ENCODE results near the gene HYAL3. TPM values are rescaled to one million over a fixed set of nuclear protein-coding genes. Genes with fewer than 3 reads are reported as not detected.

HYAL3 gene
- total RNA-seq, 6 donors from 2014 or later, result 0.33 to 5.7 (median 3.1) TPM

DNA sequence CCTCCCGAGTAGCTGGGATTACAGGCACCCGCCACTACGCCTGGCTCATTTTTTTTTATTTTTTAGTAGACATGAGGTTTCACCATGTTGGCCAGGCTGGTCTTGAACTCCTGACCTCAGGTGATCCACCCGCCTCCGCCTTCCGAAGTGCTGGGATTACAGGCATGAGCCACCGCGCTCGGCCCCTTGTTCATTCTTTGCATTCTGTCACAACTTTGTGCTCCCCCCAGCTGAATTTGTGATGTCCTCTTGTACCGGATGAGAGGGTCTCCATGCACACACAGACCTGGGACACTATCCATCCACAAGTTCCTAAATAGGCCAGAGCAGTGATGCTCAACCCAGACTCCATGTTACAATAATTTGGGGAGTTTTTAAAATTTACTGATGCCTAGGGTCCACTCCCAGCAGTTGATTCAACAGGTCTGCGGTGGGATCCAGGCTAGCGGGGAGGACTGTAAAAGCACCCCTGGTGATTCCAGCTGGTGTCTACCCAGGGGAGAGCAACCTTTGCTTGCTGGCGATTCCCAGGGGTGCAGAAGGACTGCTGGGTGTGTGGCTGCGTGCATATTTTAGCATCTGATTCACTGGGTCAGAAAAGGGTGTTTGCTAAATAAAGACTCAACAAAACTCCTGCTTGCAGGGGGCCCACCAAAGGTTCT, 40.4 kb upstream of the HYAL3 start:
- peaks cover 43 to 65% (median 60%) of the 10 kb centered on the region in 4 donors for H3K4me1 ChIP-seq
- TF ChIP-seq POLR2AphosphoS5 (IDR thresholded peaks at IDR 0.05) (no peak), POLR2A (IDR thresholded peaks at IDR 0.05) (no peak), EP300 (IDR thresholded peaks at IDR 0.05) (no peak)
- TF ChIP-seq, protein P1, sequence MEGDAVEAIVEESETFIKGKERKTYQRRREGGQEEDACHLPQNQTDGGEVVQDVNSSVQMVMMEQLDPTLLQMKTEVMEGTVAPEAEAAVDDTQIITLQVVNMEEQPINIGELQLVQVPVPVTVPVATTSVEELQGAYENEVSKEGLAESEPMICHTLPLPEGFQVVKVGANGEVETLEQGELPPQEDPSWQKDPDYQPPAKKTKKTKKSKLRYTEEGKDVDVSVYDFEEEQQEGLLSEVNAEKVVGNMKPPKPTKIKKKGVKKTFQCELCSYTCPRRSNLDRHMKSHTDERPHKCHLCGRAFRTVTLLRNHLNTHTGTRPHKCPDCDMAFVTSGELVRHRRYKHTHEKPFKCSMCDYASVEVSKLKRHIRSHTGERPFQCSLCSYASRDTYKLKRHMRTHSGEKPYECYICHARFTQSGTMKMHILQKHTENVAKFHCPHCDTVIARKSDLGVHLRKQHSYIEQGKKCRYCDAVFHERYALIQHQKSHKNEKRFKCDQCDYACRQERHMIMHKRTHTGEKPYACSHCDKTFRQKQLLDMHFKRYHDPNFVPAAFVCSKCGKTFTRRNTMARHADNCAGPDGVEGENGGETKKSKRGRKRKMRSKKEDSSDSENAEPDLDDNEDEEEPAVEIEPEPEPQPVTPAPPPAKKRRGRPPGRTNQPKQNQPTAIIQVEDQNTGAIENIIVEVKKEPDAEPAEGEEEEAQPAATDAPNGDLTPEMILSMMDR (IDR thresholded peaks at IDR 0.05), result no peak
- H3K27me3 ChIP-seq, result no peaks in the 10 kb centered on the region
- WGBS, 2 donors, result 74 to 76% methylated on average over 13 to 14 of the region's 14 CpGs
- H3K27ac ChIP-seq, result peak overlapping the region; percentile 92 to 99 (median 96)
- ATAC-seq (ENCODE audit: low FRiP score in 2 of 2) (no peak), DNase-seq (no peak)
- peak overlapping the region in 3 of 4 donors; percentile 53 to 75 (median 74) for H3K4me3 ChIP-seq
- no peaks in the 10 kb centered on the region for H3K36me3 ChIP-seq
- H3K9me3 ChIP-seq, result no peaks in the 10 kb centered on the region

DNA sequence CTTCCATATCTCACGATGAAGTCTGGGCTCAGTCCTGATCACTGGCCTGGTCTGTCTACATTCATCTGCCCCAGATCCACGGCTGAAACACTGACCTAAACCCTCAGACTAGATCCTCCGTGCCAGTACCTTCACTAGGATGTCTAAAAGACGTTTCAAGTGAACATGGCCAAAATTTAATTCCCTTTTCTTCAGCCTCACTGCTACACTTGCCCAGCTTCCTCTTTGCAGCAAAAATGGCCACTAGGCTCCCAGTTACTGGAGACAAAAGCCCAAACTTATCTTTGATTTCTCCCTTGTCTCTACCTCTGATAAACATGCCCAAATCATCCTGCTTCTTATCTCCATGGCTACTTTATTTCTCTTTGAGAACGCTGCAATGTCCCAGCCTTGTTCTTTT, 39.8 kb upstream of the HYAL3 start:
- H3K27ac ChIP-seq, result peak overlapping the region; percentile 92 to 99 (median 96)
- H3K4me1 ChIP-seq, result peaks cover 49 to 72% (median 67%) of the 10 kb centered on the region in 4 donors
- H3K9me3 ChIP-seq, result no peaks in the 10 kb centered on the region
- ATAC-seq (ENCODE audit: low FRiP score in 2 of 2), result no peak
- TF ChIP-seq POLR2A (IDR thresholded peaks at IDR 0.05) (no peak), EP300 (IDR thresholded peaks at IDR 0.05) (no peak), POLR2AphosphoS5 (IDR thresholded peaks at IDR 0.05) (no peak)
- TF ChIP-seq, protein P1 (IDR thresholded peaks at IDR 0.05), result no peak
- no peak for DNase-seq
- H3K4me3 ChIP-seq, result peak overlapping the region in 3 of 4 donors; percentile 74 to 84 (median 75)
- H3K36me3 ChIP-seq, result no peaks in the 10 kb centered on the region
- 54 to 60% methylated on average over 5 of the region's 5 CpGs for WGBS, 2 donors
- H3K27me3 ChIP-seq, result no peaks in the 10 kb centered on the region

DNA sequence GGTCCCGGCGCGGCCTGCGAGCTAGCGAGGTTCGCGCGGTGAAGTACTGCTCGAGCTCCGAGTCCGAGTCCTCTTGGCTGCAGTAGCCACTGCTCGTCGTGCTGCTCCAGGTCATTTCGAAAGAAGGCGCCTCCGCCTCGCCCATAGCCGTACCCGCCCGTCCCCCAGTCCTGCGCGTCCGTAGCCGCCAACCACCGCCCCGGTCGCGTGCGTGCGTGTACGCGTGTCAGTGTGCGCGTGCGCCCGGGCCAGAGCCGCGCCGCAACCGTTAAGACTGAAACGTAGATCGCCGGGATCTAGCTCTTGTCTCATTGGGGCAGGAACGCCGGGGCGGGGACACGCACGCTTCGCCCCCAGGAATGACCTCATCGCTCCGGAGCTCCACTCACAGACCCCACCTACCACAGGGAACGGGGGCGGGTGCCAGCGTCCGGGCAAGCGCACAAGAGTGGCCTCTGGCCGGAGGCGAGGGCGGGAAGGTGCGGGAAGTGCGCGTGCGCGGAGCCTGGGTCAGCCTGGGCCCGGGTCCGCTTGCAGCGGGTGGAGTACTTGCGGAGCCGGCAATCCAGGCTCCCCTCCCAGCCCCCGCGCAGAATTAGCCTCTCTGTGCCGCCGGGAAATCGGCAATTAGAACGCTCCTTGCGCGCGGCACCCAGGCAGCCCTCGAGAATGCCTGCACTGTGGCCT, 38.1 kb upstream of the HYAL3 start:
- Histone ChIP-seq H3K4me1 (peaks cover 64 to 88% (median 75%) of the 10 kb centered on the region in 4 donors), H3K27me3 (no peaks in the 10 kb centered on the region), H3K27ac (peak overlapping the region; percentile 92 to 99 (median 96)), H3K4me3 (peak overlapping the region; percentile 71 to 84 (median 74)), H3K9me3 (no peaks in the 10 kb centered on the region), H3K36me3 (peaks cover 0 to 3% (median under 1%) of the 10 kb centered on the region in 4 donors)
- peak; percentile 93 to 94 for ATAC-seq (ENCODE audit: low FRiP score in 2 of 2)
- TF ChIP-seq EP300 (IDR thresholded peaks at IDR 0.05), result peak in 1 of 4 donors; percentile 39
- TF ChIP-seq POLR2AphosphoS5 (IDR thresholded peaks at IDR 0.05), result peak; percentile 93 to 98
- TF ChIP-seq, protein P1 (IDR thresholded peaks at IDR 0.05), result no peak
- TF ChIP-seq POLR2A (IDR thresholded peaks at IDR 0.05), result peak; percentile 71 to 95 (median 76)
- peak; percentile 99 to 100 for DNase-seq
- 0% methylated on average over 54 of the region's 79 CpGs; no CpG with 5 or more reads in 1 of the 2 donors for WGBS, 2 donors

DNA sequence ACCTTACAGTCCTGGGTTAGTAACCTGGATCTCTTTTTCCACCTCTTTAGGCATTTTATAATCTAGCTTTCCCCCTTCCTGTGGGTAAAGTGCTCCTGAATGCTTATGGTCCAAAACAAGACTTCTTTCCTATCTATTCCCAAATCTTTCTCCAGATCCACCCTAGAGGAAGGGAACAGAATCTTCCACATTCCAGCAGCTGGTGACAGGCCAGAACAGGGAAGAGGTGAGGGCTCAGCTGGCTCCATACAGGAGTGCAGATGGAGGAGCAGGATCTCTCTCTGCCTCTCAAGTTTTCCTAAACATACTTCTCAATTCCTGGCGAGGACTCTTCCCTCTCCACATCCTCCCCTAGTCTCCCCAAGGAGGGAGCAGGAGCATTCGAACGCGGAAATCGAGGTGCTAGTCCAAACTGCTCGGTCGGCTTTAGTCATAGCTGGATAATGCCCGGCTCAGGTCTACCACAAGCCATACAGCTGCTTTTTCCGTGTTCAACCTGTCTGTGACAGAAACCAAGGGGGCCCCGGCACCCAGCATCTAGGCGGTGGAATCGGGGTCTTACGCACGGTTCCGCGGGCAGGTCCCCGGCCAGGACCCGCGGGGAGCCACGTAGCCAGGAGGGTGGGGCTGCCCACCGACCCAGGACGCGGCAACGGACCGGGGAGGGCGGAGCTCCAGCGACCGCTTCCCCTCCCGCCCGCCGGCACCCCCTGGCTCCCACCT, 37.4 kb upstream of the HYAL3 start:
- Histone ChIP-seq H3K9me3 (no peaks in the 10 kb centered on the region), H3K36me3 (peaks cover 5 to 10% (median 7%) of the 10 kb centered on the region in 4 donors), H3K4me1 (peaks cover 64 to 83% (median 71%) of the 10 kb centered on the region in 4 donors), H3K4me3 (peak overlapping the region; percentile 71 to 84 (median 74)), H3K27me3 (no peaks in the 10 kb centered on the region), H3K27ac (peak overlapping the region; percentile 92 to 99 (median 96))
- WGBS, 2 donors, result 1 to 6% methylated on average over 8 to 9 of the region's 31 CpGs
- TF ChIP-seq EP300 (IDR thresholded peaks at IDR 0.05), result no peak
- no peak for TF ChIP-seq POLR2A (IDR thresholded peaks at IDR 0.05)
- TF ChIP-seq, protein P1 (IDR thresholded peaks at IDR 0.05), result peak in 1 of 6 experiments; percentile 23
- ATAC-seq (ENCODE audit: low FRiP score in 2 of 2) (no peak), DNase-seq (no peak)

Measured in upper lobe of left lung (tissue), 6 donors.